K562 (cell line): ENCODE data around the gene C10orf53. TPM values are rescaled to one million over a fixed set of nuclear protein-coding genes. Genes with fewer than 3 reads are reported as not detected.

Source experiments
- ATAC-seq: fragments of 200-7000 bp; cut with Tn5 transposase; 3 replicates; pipeline ENCODE4 v1.9.1; 2020; ENCODE audit warnings: moderate library complexity
- BruUV-seq: library from RNA; stranded (reverse); fragments of 400-500 nt; replicated peaks from 2 replicates; lab custom pipeline; 2021; lab: Mats Ljungman, UMichigan
- CTCF ChIA-PET: fragments of 300-600 bp; formaldehyde crosslinking; extraction: SDS; loops from one replicate; lab custom pipeline; 2021; ENCODE audit warnings: low intra/inter-chr PET ratio; lab: Yijun Ruan, JAX
- POLR2A ChIA-PET: fragments of 300-600, 350-650 bp; sonication (Branson Sonifier 250); formaldehyde crosslinking; extraction: SDS; loops from one replicate; lab custom pipeline; 2021; ENCODE audit warnings: antibody characterized with exemption, inconsistent platforms; lab: Yijun Ruan, JAX
- DNase-seq, 4 experiments: peaks; one replicate each; pipeline versions ENCODE4 v3.0.0 to v3.0.0-alpha.2; 2011 to 2018; ENCODE audit warnings: low spot score in 3 of 4, mixed read lengths in 3 of 4; ENCODE audit errors: extremely low read depth in 1 of 4
- FAIRE-seq: peaks from 2 replicates; lab custom pipeline; 2011; peaks lifted over from hg19 to GRCh38; lab: Jason Lieb, UNC
- H2AFZ ChIP-seq: 2 replicates; pipeline ENCODE4 v1.6.0; 2011; ENCODE audit warnings: low read depth, low read length, control low read depth, inconsistent platforms
- H3K27ac ChIP-seq: fragments of 200-600 bp; 3 replicates; pipeline ENCODE4 v1.8.0; 2011; ENCODE audit warnings: low read depth, mild to moderate bottlenecking, control low read depth, inconsistent platforms, low read length, moderate library complexity, mixed read lengths; ENCODE audit errors: extremely low read depth
- H3K27me3 ChIP-seq, 2 experiments: fragments of 300-600 bp in 1 of 2; 2 replicates in 1 of 2; 3 replicates in 1 of 2; pipeline versions ENCODE4 v1.6.0 to v1.8.0; 2011; ENCODE audit warnings: inconsistent platforms in 2 of 2, low read length in 2 of 2, mild to moderate bottlenecking in 1 of 2, mixed read lengths in 1 of 2, moderate library complexity in 1 of 2; ENCODE audit not compliant: control insufficient read depth in 2 of 2, insufficient read depth in 2 of 2
- H3K36me3 ChIP-seq: fragments of 300-600 bp; 3 replicates; pipeline ENCODE4 v1.8.0; 2011; ENCODE audit warnings: mild to moderate bottlenecking, low read length, inconsistent platforms; ENCODE audit not compliant: control insufficient read depth, insufficient read depth
- H3K4me1 ChIP-seq, 2 experiments: fragments of 200-600 bp in 1 of 2; replicated peaks in 1 of 2; 2 replicates in 1 of 2; 3 replicates in 1 of 2; pipeline versions ENCODE4 v1.5.1 to v1.8.0; 2011; ENCODE audit warnings: inconsistent platforms in 2 of 2, low read length in 2 of 2, mild to moderate bottlenecking in 1 of 2, mixed read lengths in 1 of 2, moderate library complexity in 1 of 2; ENCODE audit not compliant: control insufficient read depth in 2 of 2, insufficient read depth in 2 of 2
- H3K4me2 ChIP-seq: 2 replicates; pipeline ENCODE4 v1.6.1; 2011; ENCODE audit warnings: low read length, control low read depth, inconsistent platforms, mixed read lengths; ENCODE audit not compliant: insufficient read depth
- H3K4me3 ChIP-seq: fragments of 200-600 bp; sonication (generic), shearing (Covaris generic); 2 replicates; pipeline ENCODE4 v1.5.1; 2016; ENCODE audit warnings: control low read depth, inconsistent platforms
- H3K79me2 ChIP-seq: fragments of 200-600 bp; 3 replicates; pipeline ENCODE4 v1.8.0; 2011; ENCODE audit warnings: low read length, inconsistent platforms; ENCODE audit not compliant: control insufficient read depth, insufficient read depth
- H3K9ac ChIP-seq, 2 experiments: 2 replicates each; pipeline versions ENCODE4 v1.6.0 to v1.6.1; 2011; ENCODE audit warnings: low read depth in 2 of 2, low read length in 2 of 2, control low read depth in 1 of 2, inconsistent platforms in 1 of 2, mild to moderate bottlenecking in 1 of 2, mixed read lengths in 1 of 2; ENCODE audit not compliant: insufficient read depth in 1 of 2
- H3K9me1 ChIP-seq: one replicate; pipeline ENCODE4 v1.6.0; 2011; ENCODE audit warnings: inconsistent platforms, mild to moderate bottlenecking, low read length, moderate library complexity; ENCODE audit not compliant: control insufficient read depth, insufficient read depth
- H3K9me3 ChIP-seq: replicated peaks from 2 replicates; pipeline ENCODE4 v1.5.1; 2011; ENCODE audit warnings: low read depth, low read length, inconsistent platforms; ENCODE audit not compliant: control insufficient read depth, insufficient read depth
- H4K20me1 ChIP-seq: replicated peaks from 2 replicates; pipeline ENCODE4 v1.6.1; 2011; ENCODE audit warnings: low read length, inconsistent platforms, mixed read lengths; ENCODE audit not compliant: control insufficient read depth, insufficient read depth
- DIDO1 ChIP-seq: fragments of 450-650 bp; IDR thresholded peaks from 2 replicates; pipeline ENCODE4 v1.6.1; 2016; ENCODE audit warnings: low read depth, missing biosample characterization, missing genetic modification characterization
- HEY1 ChIP-seq: fragments of 250-450 bp; sonication (Bioruptor Pico); IDR thresholded peaks from 2 replicates; pipeline ENCODE4 v1.5.0; 2020; ENCODE audit warnings: mild to moderate bottlenecking, moderate library complexity, borderline replicate concordance
- JUN ChIP-seq, 2 experiments: sonication (generic) in 1 of 2; formaldehyde crosslinking in 1 of 2; IDR thresholded peaks; 2 replicates each; pipeline versions ENCODE4 v1.6.1 to v1.8.0; 2012 to 2022; ENCODE audit warnings: borderline replicate concordance in 2 of 2, mild to moderate bottlenecking in 2 of 2, improper control_type of control experiment in 1 of 2, low read depth in 1 of 2, low read length in 1 of 2, missing genetic modification reagents in 1 of 2
- KHSRP ChIP-seq: fragments of 450-650 bp; IDR thresholded peaks from 2 replicates; pipeline ENCODE4 v1.6.1; 2017
- MCM7 ChIP-seq, 2 experiments: fragments of 450-650 bp; IDR thresholded peaks; 2 replicates each; pipeline ENCODE4 v1.6.1; 2016 to 2018
- MEIS2 ChIP-seq: fragments of 450-650 bp; IDR thresholded peaks from 2 replicates; pipeline ENCODE4 v1.6.1; 2014; ENCODE audit warnings: mild to moderate bottlenecking; ENCODE audit not compliant: partially characterized antibody
- MTA3 ChIP-seq: fragments of 450-650 bp; formaldehyde crosslinking; IDR thresholded peaks from 2 replicates; pipeline ENCODE4 v1.6.1; 2017; ENCODE audit warnings: mild to moderate bottlenecking, borderline replicate concordance
- NELFE ChIP-seq: IDR thresholded peaks from 2 replicates; pipeline ENCODE4 v1.6.1; 2011; ENCODE audit warnings: mild to moderate bottlenecking; ENCODE audit not compliant: insufficient read depth, insufficient read length
- NFE2 ChIP-seq: IDR thresholded peaks from 2 replicates; pipeline ENCODE4 v1.6.1; 2014; ENCODE audit warnings: antibody characterized with exemption, low read depth
- RFX1 ChIP-seq: fragments of 450-650 bp; IDR thresholded peaks from 2 replicates; pipeline ENCODE4 v1.6.1; 2016; ENCODE audit warnings: mild to moderate bottlenecking, moderate library complexity
- ZNF24 ChIP-seq: fragments of 450-650 bp; IDR thresholded peaks from 2 replicates; pipeline ENCODE4 v1.6.1; 2016
- ZNF280A ChIP-seq: fragments of 450-650 bp; IDR thresholded peaks from 2 replicates; pipeline ENCODE4 v1.6.1; 2018; ENCODE audit warnings: mild to moderate bottlenecking, low read depth; ENCODE audit not compliant: partially characterized antibody
- ZNF696 ChIP-seq: fragments of 250-450 bp; sonication (Bioruptor Pico); conservative IDR thresholded peaks from 2 replicates; pipeline ENCODE4 v1.4.0; 2020; ENCODE audit warnings: mild to moderate bottlenecking, moderate library complexity
- WGBS: fragments of 100-300 bp; shearing (Covaris generic); methylation state at CpG from one replicate; pipeline ENCODE4 v1.1.6; 2016; ENCODE audit warnings: low coverage, mixed read lengths; ENCODE audit not compliant: insufficient coverage; ENCODE audit errors: missing lambda C conversion rate; 5-methylcytosine and 5-hydroxymethylcytosine counted together
- in situ Hi-C: fragments of 300-500 bp; cut with MboI; formaldehyde crosslinking; loops from 4 replicates; pipeline ENCODE4 v1.15.0; 2018; ENCODE audit warnings: inconsistent platforms, mixed read lengths
- intact Hi-C: fragments of 100-400 bp; cut with micrococcal nuclease; formaldehyde crosslinking; loops from 2 replicates; pipeline ENCODE4 v1.14.2; 2022
- polyA plus RNA-seq, 8 experiments: library from polyadenylated mRNA; depleted of rRNA in 4 of 8; stranded (reverse) in 5 of 8; unstranded in 3 of 8; fragments of >200 nt; fragmentation: Nextera tagmentation in 2 of 8; fragmentation: Illumina TruSeq in 1 of 8; extraction: Ambion mirVana in 2 of 8; extraction: Trizol in 1 of 8; gene quantifications; 2 replicates each; pipeline versions ENCODE4 v1.2.1 to v1.2.3, GENCODE V29; 2011 to 2014; ENCODE audit warnings: inconsistent platforms in 1 of 8, missing spikeins in 1 of 8
- total RNA-seq, 7 experiments: library from RNA; depleted of rRNA in 6 of 7; stranded (reverse); fragments of >200 nt in 6 of 7; fragmentation: Illumina TruSeq in 2 of 7; extraction: Trizol in 2 of 7; gene quantifications; 2 replicates each; pipeline versions ENCODE4 v1.2.1 to v1.2.3, GENCODE V29; 2011 to 2021; ENCODE audit warnings: low replicate concordance in 1 of 7
- TF ChIP-seq, protein P1 (sequence below): IDR thresholded peaks from 2 replicates; pipeline ENCODE4 v1.6.1; 2014; ENCODE audit warnings: antibody characterized with exemption

Gene C10orf53
- total and polyA plus RNA-seq, 9 of the 15 experiments (the other 6 are each of a cell fraction or from before 2014, with no cell fraction given) = not detected

- Histone ChIP-seq H3K9me1 (no peaks in the 10 kb centered on the region), H3K9me3 (no peaks in the 10 kb centered on the region), H3K4me2 (no peak overlapping the region), H3K36me3 (no peaks in the 10 kb centered on the region), H3K4me1 (peaks cover 0 to 7% of the 10 kb centered on the region in 2 experiments; a peak in 2 of 5 replicates), H4K20me1 (peaks cover 18% of the 10 kb centered on the region), H3K9ac (no peak overlapping the region), H2AFZ (no peak overlapping the region), H3K79me2 (no peaks in the 10 kb centered on the region), H3K4me3 (no peak overlapping the region), H3K27ac (no peak overlapping the region), H3K27me3 (peaks cover 0 to 45% of the 10 kb centered on the region in 2 experiments; a peak in 3 of 5 replicates)
- 0% methylated on average over 7 of the region's 7 CpGs for WGBS
- ChIA-PET CTCF (no interaction called here), POLR2A (no interaction called here)
- ATAC-seq (no peak), FAIRE-seq (no peak), DNase-seq (no peak)
- intact Hi-C loops = no loop called here
- TF ChIP-seq NELFE (no peak), MCM7 (IDR thresholded peaks at IDR 0.05) (no peak), DIDO1 (tag) (no peak), ZNF24 (no peak), HEY1 (CRISPR knock-in tag) (no peak), JUN (IDR thresholded peaks at IDR 0.05; ENCODE audit: borderline replicate concordance, low read depth, low read length) (no peak), JUN (CRISPR knock-in tag; IDR thresholded peaks at IDR 0.05; ENCODE audit: borderline replicate concordance) (no peak), MTA3 (no peak), RFX1 (no peak), NFE2 (no peak), ZNF280A (no peak), ZNF696 (CRISPR knock-in tag) (no peak), KHSRP (no peak), MEIS2 (no peak)
- TF ChIP-seq, protein P1, sequence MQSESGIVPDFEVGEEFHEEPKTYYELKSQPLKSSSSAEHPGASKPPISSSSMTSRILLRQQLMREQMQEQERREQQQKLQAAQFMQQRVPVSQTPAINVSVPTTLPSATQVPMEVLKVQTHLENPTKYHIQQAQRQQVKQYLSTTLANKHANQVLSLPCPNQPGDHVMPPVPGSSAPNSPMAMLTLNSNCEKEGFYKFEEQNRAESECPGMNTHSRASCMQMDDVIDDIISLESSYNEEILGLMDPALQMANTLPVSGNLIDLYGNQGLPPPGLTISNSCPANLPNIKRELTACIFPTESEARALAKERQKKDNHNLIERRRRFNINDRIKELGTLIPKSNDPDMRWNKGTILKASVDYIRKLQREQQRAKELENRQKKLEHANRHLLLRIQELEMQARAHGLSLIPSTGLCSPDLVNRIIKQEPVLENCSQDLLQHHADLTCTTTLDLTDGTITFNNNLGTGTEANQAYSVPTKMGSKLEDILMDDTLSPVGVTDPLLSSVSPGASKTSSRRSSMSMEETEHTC = no peak
- in situ Hi-C loops = no loop called here
- no TSS peak for BruUV-seq
Measured at GRCh38 chr10:49733866-49734265, 54.4 kb downstream of the C10orf53 start.
